ENCODE results near the gene KRT84. TPM values are rescaled to one million over a fixed set of nuclear protein-coding genes. Genes with fewer than 3 reads are reported as not detected.

The KRT84 gene
- total RNA-seq, 1 experiment from 2014 or later, result not detected

DNA sequence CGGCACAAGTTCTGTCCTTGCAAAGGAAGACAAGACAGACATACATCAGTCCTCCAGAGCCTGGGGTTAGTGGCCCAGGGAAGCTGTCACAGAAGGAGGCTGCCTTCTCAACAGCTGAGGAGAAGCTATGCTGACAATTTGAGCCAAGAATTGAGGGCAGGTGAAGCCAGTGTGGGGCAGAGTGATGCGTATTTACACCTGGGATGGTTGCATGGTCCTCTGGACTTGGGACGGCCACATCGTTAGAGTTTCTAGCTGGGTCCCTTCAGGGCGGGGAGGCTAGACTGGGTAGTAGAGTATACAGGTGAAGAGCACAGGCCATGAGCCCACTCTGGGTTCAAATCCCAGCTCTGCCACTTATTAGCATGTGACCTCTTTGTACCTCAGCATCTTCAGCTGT, 34.7 kb downstream of the KRT84 start:
- peaks cover 4 to 13% of the 10 kb centered on the region in 2 experiments for H3K4me1 ChIP-seq (ENCODE audit: control insufficient read depth in 1 of 2, insufficient read depth in 2 of 2, low read length in 2 of 2)
- ChIA-PET CTCF (interaction anchor here (1.8 to 2.3 kb wide), 2 partner anchors 11 to 23 kb away, joined by 6 read pairs; no protein-coding TSS in a partner anchor), POLR2A (no interaction called here), RAD21 (ENCODE audit: low non-redundant PET in 1 of 2, low total read pairs in 2 of 2, uncharacterized antibody in 2 of 2, unreplicated experiment in 2 of 2) (no interaction called here)
- H2AFZ ChIP-seq (ENCODE audit: low read depth, low read length, poor library complexity, severe bottlenecking), result no peak overlapping the region
- no peaks in the 10 kb centered on the region for H3K36me3 ChIP-seq (ENCODE audit: control insufficient read depth in 1 of 2, insufficient read depth in 2 of 2, low read length in 2 of 2)
- no peak overlapping the region for H3K4me2 ChIP-seq (ENCODE audit: low read length)
- H3K27ac ChIP-seq (ENCODE audit: low read depth, low read length), result no peak overlapping the region
- intact Hi-C loops (cut with micrococcal nuclease), result no loop called here
- TF ChIP-seq, protein P1, sequence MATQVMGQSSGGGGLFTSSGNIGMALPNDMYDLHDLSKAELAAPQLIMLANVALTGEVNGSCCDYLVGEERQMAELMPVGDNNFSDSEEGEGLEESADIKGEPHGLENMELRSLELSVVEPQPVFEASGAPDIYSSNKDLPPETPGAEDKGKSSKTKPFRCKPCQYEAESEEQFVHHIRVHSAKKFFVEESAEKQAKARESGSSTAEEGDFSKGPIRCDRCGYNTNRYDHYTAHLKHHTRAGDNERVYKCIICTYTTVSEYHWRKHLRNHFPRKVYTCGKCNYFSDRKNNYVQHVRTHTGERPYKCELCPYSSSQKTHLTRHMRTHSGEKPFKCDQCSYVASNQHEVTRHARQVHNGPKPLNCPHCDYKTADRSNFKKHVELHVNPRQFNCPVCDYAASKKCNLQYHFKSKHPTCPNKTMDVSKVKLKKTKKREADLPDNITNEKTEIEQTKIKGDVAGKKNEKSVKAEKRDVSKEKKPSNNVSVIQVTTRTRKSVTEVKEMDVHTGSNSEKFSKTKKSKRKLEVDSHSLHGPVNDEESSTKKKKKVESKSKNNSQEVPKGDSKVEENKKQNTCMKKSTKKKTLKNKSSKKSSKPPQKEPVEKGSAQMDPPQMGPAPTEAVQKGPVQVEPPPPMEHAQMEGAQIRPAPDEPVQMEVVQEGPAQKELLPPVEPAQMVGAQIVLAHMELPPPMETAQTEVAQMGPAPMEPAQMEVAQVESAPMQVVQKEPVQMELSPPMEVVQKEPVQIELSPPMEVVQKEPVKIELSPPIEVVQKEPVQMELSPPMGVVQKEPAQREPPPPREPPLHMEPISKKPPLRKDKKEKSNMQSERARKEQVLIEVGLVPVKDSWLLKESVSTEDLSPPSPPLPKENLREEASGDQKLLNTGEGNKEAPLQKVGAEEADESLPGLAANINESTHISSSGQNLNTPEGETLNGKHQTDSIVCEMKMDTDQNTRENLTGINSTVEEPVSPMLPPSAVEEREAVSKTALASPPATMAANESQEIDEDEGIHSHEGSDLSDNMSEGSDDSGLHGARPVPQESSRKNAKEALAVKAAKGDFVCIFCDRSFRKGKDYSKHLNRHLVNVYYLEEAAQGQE (IDR thresholded peaks at IDR 0.05; ENCODE audit: low read depth), result no peak
- TF ChIP-seq YY1 (IDR thresholded peaks at IDR 0.05; ENCODE audit: extremely low read depth, insufficient replicate concordance, low read depth, low read length) (no peak), POLR2AphosphoS5 (IDR thresholded peaks at IDR 0.05; ENCODE audit: low read depth, low read length) (no peak), ZFX (IDR thresholded peaks at IDR 0.05) (no peak), CEBPB (IDR thresholded peaks at IDR 0.05; ENCODE audit: low read depth) (no peak), ELF1 (IDR thresholded peaks at IDR 0.05; ENCODE audit: borderline replicate concordance, low read depth) (no peak), SIN3A (IDR thresholded peaks at IDR 0.05; ENCODE audit: low read depth) (no peak)
- TF ChIP-seq, protein P2, sequence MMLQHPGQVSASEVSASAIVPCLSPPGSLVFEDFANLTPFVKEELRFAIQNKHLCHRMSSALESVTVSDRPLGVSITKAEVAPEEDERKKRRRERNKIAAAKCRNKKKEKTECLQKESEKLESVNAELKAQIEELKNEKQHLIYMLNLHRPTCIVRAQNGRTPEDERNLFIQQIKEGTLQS (IDR thresholded peaks at IDR 0.05), result no peak
- TF ChIP-seq, protein P3, sequence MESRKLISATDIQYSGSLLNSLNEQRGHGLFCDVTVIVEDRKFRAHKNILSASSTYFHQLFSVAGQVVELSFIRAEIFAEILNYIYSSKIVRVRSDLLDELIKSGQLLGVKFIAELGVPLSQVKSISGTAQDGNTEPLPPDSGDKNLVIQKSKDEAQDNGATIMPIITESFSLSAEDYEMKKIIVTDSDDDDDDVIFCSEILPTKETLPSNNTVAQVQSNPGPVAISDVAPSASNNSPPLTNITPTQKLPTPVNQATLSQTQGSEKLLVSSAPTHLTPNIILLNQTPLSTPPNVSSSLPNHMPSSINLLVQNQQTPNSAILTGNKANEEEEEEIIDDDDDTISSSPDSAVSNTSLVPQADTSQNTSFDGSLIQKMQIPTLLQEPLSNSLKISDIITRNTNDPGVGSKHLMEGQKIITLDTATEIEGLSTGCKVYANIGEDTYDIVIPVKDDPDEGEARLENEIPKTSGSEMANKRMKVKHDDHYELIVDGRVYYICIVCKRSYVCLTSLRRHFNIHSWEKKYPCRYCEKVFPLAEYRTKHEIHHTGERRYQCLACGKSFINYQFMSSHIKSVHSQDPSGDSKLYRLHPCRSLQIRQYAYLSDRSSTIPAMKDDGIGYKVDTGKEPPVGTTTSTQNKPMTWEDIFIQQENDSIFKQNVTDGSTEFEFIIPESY (IDR thresholded peaks at IDR 0.05; ENCODE audit: extremely low read depth, insufficient replicate concordance, low read length), result no peak
- no peak overlapping the region for H3K4me3 ChIP-seq (replicated peaks in 1 of 2; ENCODE audit: low read depth in 1 of 2, low read length in 2 of 2)
- DNase-seq (ENCODE audit: low read depth, low spot score) (no peak), ATAC-seq (no peak)
- H3K79me2 ChIP-seq (ENCODE audit: insufficient read depth, low read length), result no peaks in the 10 kb centered on the region
- H4K20me1 ChIP-seq (ENCODE audit: insufficient read depth), result no peaks in the 10 kb centered on the region
- no TSS peak for BruUV-seq (replicated peaks)
- H3K27me3 ChIP-seq (ENCODE audit: insufficient read depth, low read length), result no peaks in the 10 kb centered on the region; the same call in 1 of the 2 replicates
- no peak overlapping the region for H3K9ac ChIP-seq (ENCODE audit: low read length)
- no peaks in the 10 kb centered on the region for H3K9me3 ChIP-seq (ENCODE audit: control insufficient read depth in 1 of 2, insufficient read depth in 1 of 2, low read depth in 1 of 2, low read length in 2 of 2)
- no peaks in the 10 kb centered on the region for H3K9me2 ChIP-seq (ENCODE audit: insufficient read depth)

Data from HCT116 (cell line).